NCI-H774 (cell line): ENCODE measurements around the gene CLEC4C.

Experiments
- DNase-seq: peaks from one replicate; lab custom pipeline; 2025; lab: John Stamatoyannopoulos, UW

CLEC4C gene

GRCh38 chr12:7723926-7724325 lies 23.2 kb downstream of the CLEC4C start:
- no peak for DNase-seq

GRCh38 chr12:7719946-7720730 lies 27.0 kb downstream of the CLEC4C start:
- no peak for DNase-seq

DNA sequence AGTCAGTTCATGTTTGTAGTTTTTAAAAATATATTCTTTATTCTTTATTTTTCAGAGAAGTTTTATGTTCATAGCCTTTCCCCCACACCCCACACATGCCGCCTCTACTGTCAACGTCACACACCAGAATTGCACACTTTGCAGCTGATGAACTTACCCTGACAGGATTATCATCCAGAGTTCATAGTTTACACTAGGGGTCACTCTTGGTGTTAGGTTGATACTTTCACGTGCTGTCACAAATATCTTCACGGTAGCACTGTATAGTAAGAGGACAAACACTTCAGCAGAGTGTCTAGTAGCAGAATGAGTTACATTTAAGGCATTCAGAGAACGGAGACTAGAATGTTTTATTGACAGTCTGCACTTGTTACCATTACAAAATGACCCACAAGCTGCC lies 30.8 kb downstream of the CLEC4C start:
- DNase-seq = no peak

GRCh38 chr12:7712841-7713442 lies 34.2 kb downstream of the CLEC4C start:
- no peak for DNase-seq

DNA sequence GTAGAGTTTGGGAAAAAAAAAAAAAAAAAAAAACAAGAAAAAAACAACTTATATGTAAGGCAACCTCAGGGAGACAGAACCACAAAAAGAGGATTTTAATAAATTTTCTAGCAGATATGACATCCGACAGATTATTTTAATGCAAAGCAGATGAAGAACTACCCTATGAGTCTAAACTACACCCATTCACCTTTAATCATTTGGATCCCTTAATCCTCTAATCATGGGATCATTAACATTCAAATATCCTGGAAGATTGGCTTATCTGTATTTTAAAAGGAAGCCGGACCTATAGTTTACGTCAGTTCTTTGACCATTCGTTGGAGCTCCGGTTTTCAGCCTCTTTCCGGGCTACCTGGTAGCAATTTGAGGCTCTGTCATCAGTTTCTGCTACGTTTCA lies 36.0 kb downstream of the CLEC4C start, which contains the start of gene DPPA3:
TSS of gene DPPA3 (plus strand) at position 301 of the 400 bp plus-strand sequence. CDS start 138 bp downstream, outside the sequence.
- DNase-seq = no peak

- no peak for DNase-seq
These were observed 37.1 kb downstream of the CLEC4C start for GRCh38 chr12:7709969-7710675.

DNA sequence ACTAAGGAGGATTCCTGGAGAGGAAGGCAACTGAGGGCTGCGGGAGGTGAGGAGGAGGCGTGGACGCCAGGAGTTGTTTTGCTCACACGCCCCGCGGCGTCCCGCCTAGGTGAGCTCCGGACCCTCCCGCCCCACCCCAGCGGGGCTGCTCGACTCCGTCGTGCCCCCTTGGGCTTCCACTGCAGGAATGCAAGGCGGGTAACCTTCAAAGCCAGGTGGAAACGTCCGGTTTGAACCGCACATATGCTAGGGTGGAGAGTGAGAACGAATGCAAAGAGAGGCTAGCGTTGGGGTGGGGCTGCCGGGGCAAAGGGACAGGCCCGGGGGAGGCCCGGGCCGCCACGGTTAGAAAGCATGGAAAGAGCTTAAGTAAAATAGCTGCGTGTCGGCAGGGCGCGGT lies 41.3 kb downstream of the CLEC4C start:
- no peak for DNase-seq

- no peak for DNase-seq
These were observed 51.5 kb downstream of the CLEC4C start, which contains the start of gene GDF3 for GRCh38 chr12:7695566-7696197. TSS of gene GDF3 (minus strand) at chr12:7695775. CDS start at chr12:7695728, 47 bp downstream.

DNA sequence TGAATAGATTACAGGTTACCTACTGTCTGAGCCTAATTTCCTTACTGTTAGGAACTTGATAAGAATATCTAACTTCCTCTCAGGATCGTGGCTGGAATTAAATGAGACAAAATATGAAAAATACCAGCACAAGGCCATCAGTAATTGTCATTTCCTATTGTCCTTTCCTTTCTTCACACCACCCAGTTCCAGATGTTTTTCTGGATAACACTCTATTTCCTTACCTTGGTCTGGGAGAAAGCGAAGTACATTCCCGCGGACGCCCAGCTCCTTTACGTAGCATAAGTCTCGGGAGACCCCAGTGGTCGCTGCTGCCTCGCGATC lies 52.0 kb downstream of the CLEC4C start:
- DNase-seq = no peak

DNA sequence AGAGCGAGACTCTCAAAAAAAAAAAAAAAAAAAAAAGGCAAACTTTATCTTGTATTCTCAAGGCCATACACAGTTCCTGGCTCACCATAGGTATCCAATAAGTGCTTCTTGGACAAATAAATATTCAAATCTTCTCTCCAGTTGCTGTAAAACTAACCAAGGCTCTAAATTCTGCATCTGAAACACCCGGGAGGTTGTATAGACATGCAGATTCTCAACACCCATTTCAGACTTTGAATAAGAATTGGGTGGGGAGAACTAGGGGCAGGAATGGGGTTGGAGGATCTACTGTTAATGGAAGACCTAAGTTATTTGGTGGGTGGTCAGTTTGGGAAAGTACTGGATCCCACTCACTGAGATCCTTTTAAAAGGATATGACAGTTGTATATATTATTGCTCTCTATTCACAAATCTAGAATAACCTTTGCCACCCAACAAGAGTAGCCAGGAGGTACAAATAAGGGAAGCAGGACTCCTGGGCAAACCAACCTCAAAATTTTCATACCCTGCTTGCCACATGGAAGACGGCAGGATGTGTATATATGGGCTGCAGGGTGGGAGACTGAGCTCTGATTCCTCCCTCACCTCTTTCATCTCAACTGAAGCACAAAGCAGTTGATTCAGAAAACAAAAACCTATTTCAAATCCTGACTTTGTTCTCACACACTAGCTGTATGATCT lies 52.5 kb downstream of the CLEC4C start:
- DNase-seq = no peak

DNA sequence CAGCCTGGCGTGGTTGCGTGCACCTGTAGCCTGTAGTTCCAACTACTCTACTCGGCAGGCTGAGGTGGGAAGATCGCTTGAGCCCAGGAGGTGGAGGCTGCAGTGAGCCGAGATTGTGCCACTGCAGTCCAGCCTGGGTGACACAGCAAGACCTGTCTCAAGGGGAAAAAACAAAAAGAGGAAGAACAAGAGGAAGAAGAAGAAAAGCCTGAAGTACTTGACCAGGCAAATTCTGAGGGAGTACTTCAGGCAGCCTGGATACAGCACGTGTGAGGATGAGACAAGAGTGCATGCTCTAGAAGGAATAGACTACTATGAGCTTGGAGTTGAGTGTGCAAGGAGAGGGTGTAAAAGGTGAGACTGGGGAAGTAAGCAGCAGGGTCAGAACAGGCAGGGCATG lies 53.4 kb downstream of the CLEC4C start:
- no peak for DNase-seq

DNA sequence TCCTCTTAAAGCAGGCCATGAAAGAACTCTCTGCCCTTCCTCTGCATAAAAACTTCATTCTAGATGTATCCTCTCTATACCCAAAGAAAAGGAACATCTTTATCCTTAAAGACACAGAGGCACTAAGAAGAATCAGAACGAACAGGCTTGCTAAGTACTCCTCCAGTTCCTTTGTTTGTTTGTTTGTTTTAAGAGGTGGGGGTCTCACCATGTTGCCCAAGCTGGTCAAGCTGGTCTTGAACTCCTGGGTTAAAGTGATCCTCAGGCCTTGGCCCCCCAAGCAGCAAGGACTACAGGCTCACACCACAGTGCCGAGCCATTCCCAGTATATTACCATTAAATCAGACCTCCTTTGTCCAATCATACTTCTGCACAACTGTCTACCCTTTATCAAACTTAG lies 65.6 kb downstream of the CLEC4C start:
- DNase-seq = no peak
